WERI-Rb-1 (cell line): ENCODE data around the gene MEF2C.

Experiments
- DNase-seq: peaks from one replicate; pipeline ENCODE4 v3.0.0-alpha.2; 2020
- H3K27ac ChIP-seq: fragments of 250-450 bp; sonication (Bioruptor Pico); 2 replicates; pipeline ENCODE4 v1.5.1; 2020; ENCODE audit warnings: mild to moderate bottlenecking, moderate library complexity
- H3K27me3 ChIP-seq: fragments of 250-450 bp; sonication (Bioruptor Pico); 2 replicates; pipeline ENCODE4 v1.5.1; 2021; ENCODE audit warnings: mild to moderate bottlenecking, low read depth, moderate library complexity; ENCODE audit not compliant: insufficient read depth, severe bottlenecking
- H3K36me3 ChIP-seq: fragments of 250-450 bp; sonication (Bioruptor Pico); 2 replicates; pipeline ENCODE4 v1.5.1; 2020; ENCODE audit warnings: mild to moderate bottlenecking, moderate library complexity
- H3K4me3 ChIP-seq: 2 replicates; pipeline ENCODE4 v1.5.1; 2011; ENCODE audit warnings: low read depth, mild to moderate bottlenecking, control low read depth, low read length
- H3K9me3 ChIP-seq: fragments of 250-450 bp; sonication (Bioruptor Pico); 2 replicates; pipeline ENCODE4 v1.5.1; 2021; ENCODE audit warnings: mild to moderate bottlenecking, moderate library complexity; ENCODE audit not compliant: severe bottlenecking
- CTCF ChIP-seq: IDR thresholded peaks from 2 replicates; pipeline ENCODE4 v1.5.1; 2011; ENCODE audit warnings: low read depth, mild to moderate bottlenecking, control low read depth, inconsistent platforms, low read length

MEF2C gene

GRCh38 chr5:88708682-88709398 lies 174.1 kb downstream of the MEF2C start:
- Histone ChIP-seq H3K9me3 (no peaks in the 10 kb centered on the region), H3K36me3 (no peaks in the 10 kb centered on the region), H3K4me3 (no peak overlapping the region), H3K27ac (no peak overlapping the region), H3K27me3 (no peaks in the 10 kb centered on the region)
- no peak for DNase-seq
- TF ChIP-seq CTCF = no peak

GRCh38 chr5:88708021-88708420 lies 175.0 kb downstream of the MEF2C start:
- no peak for DNase-seq
- Histone ChIP-seq H3K4me3 (no peak overlapping the region), H3K36me3 (no peaks in the 10 kb centered on the region), H3K27ac (no peak overlapping the region), H3K9me3 (no peaks in the 10 kb centered on the region), H3K27me3 (no peaks in the 10 kb centered on the region)
- TF ChIP-seq CTCF = no peak

- H3K27ac ChIP-seq = no peak overlapping the region
- H3K4me3 ChIP-seq = no peak overlapping the region
- no peak for TF ChIP-seq CTCF
- DNase-seq = no peak
- H3K9me3 ChIP-seq = no peaks in the 10 kb centered on the region
- H3K27me3 ChIP-seq = no peaks in the 10 kb centered on the region
- H3K36me3 ChIP-seq = no peaks in the 10 kb centered on the region
Measured at GRCh38 chr5:88707216-88707965, 175.6 kb downstream of the MEF2C start.

GRCh38 chr5:88702332-88702731 lies 180.7 kb downstream of the MEF2C start:
- no peaks in the 10 kb centered on the region for H3K9me3 ChIP-seq
- no peak for TF ChIP-seq CTCF
- H3K4me3 ChIP-seq = no peak overlapping the region
- H3K27ac ChIP-seq = no peak overlapping the region
- no peak for DNase-seq
- H3K36me3 ChIP-seq = no peaks in the 10 kb centered on the region
- H3K27me3 ChIP-seq = no peaks in the 10 kb centered on the region

GRCh38 chr5:88700121-88700520 lies 182.9 kb downstream of the MEF2C start:
- H3K4me3 ChIP-seq = no peak overlapping the region
- H3K9me3 ChIP-seq = no peaks in the 10 kb centered on the region
- no peaks in the 10 kb centered on the region for H3K36me3 ChIP-seq
- DNase-seq = no peak
- TF ChIP-seq CTCF = no peak
- H3K27me3 ChIP-seq = no peaks in the 10 kb centered on the region
- no peak overlapping the region for H3K27ac ChIP-seq
